Neural cell (in vitro differentiated cells): Measurements from ENCODE around the gene CAMK1D. TPM values are rescaled to one million over a fixed set of nuclear protein-coding genes. Genes with fewer than 3 reads are reported as not detected.

ENCODE experiments used
- H2AFZ ChIP-seq: fragments of 200-600, 300-800 bp; sonication (generic), shearing (Covaris generic); 2 replicates; pipeline ENCODE4 v1.6.0; 2014; ENCODE audit warnings: low read depth, mild to moderate bottlenecking, antibody characterized with exemption, low read length, moderate library complexity
- H3F3A ChIP-seq: fragments of 200-600 bp; shearing (Covaris generic); 2 replicates; pipeline ENCODE4 v1.6.1; 2016; ENCODE audit warnings: mild to moderate bottlenecking, moderate library complexity, mixed read lengths, antibody characterized with exemption, low read length; ENCODE audit not compliant: insufficient read depth, poor library complexity, severe bottlenecking
- H3K27ac ChIP-seq: fragments of 200-600, 300-800 bp; sonication (generic), shearing (Covaris generic); 2 replicates; pipeline ENCODE4 v1.5.1; 2014; ENCODE audit warnings: mild to moderate bottlenecking, low read length, moderate library complexity
- H3K27me3 ChIP-seq: fragments of 300-800, 200-600 bp; sonication (generic), shearing (Covaris generic); 2 replicates; pipeline ENCODE4 v1.6.0; 2014; ENCODE audit warnings: mild to moderate bottlenecking, low read depth, low read length, moderate library complexity; ENCODE audit not compliant: insufficient read depth
- H3K36me3 ChIP-seq: fragments of 300-800, 200-600 bp; sonication (generic), shearing (Covaris generic); 2 replicates; pipeline ENCODE4 v1.5.1; 2014; ENCODE audit warnings: mild to moderate bottlenecking, antibody characterized with exemption, low read length, moderate library complexity; ENCODE audit not compliant: insufficient read depth
- H3K4me2 ChIP-seq: fragments of 300-800, 200-600 bp; sonication (generic), shearing (Covaris generic); 2 replicates; pipeline ENCODE4 v1.6.0; 2014; ENCODE audit warnings: mild to moderate bottlenecking, low read length
- H3K4me3 ChIP-seq: fragments of 300-800, 200-600 bp; sonication (generic), shearing (Covaris generic); 2 replicates; pipeline ENCODE4 v1.5.1; 2014; ENCODE audit warnings: mild to moderate bottlenecking, low read length, moderate library complexity
- H3K79me2 ChIP-seq: fragments of 200-600 bp; shearing (Covaris generic); replicated peaks from 2 replicates; pipeline ENCODE4 v1.6.0; 2014; ENCODE audit warnings: mild to moderate bottlenecking, low read length, moderate library complexity; ENCODE audit not compliant: insufficient read depth
- H3K9ac ChIP-seq: fragments of 300-800, 200-600 bp; sonication (generic), shearing (Covaris generic); 2 replicates; pipeline ENCODE4 v1.6.1; 2016; ENCODE audit warnings: mild to moderate bottlenecking, low read length, mixed read lengths
- H3K9me2 ChIP-seq: fragments of 200-600 bp; shearing (Covaris generic); 2 replicates; pipeline ENCODE4 v1.6.1; 2016; ENCODE audit warnings: mild to moderate bottlenecking, low read length, mixed read lengths; ENCODE audit not compliant: insufficient read depth
- H3K9me3 ChIP-seq: fragments of 200-600, 300-800 bp; sonication (generic), shearing (Covaris generic); 2 replicates; pipeline ENCODE4 v1.6.1; 2016; ENCODE audit warnings: mild to moderate bottlenecking, mixed run types, low read length, moderate library complexity, mixed read lengths
- H4K20me1 ChIP-seq: fragments of 200-600 bp; shearing (Covaris generic); 2 replicates; pipeline ENCODE4 v1.6.1; 2016; ENCODE audit warnings: mild to moderate bottlenecking, mixed run types; ENCODE audit not compliant: insufficient read depth
- EP300 ChIP-seq: fragments of 450-650 bp; conservative IDR thresholded peaks from 2 replicates; pipeline ENCODE4 v1.6.1; 2014; ENCODE audit warnings: antibody characterized with exemption, mild to moderate bottlenecking, moderate library complexity; ENCODE audit not compliant: poor library complexity, severe bottlenecking
- EZH2 ChIP-seq: fragments of 200-600, 300-800 bp; shearing (Covaris generic), sonication (generic); IDR thresholded peaks from 2 replicates; pipeline ENCODE4 v1.6.1; 2014; ENCODE audit warnings: antibody characterized with exemption, low read length, borderline replicate concordance, mild to moderate bottlenecking; ENCODE audit not compliant: insufficient read depth, poor library complexity, severe bottlenecking
- MXI1 ChIP-seq: fragments of 450-650 bp; conservative IDR thresholded peaks from 2 replicates; pipeline ENCODE4 v1.6.1; 2014; ENCODE audit warnings: antibody characterized with exemption, mild to moderate bottlenecking; ENCODE audit not compliant: poor library complexity, severe bottlenecking
- POLR2AphosphoS5 ChIP-seq: IDR thresholded peaks from 2 replicates; pipeline ENCODE4 v1.6.1; 2012
- RAD21 ChIP-seq: fragments of 450-650 bp; conservative IDR thresholded peaks from 2 replicates; pipeline ENCODE4 v1.6.1; 2014; ENCODE audit warnings: antibody characterized with exemption, mild to moderate bottlenecking, moderate library complexity
- SMC3 ChIP-seq: fragments of 450-650 bp; conservative IDR thresholded peaks from 2 replicates; pipeline ENCODE4 v1.6.1; 2014; ENCODE audit warnings: antibody characterized with exemption, mild to moderate bottlenecking, moderate library complexity; ENCODE audit not compliant: poor library complexity
- TAF1 ChIP-seq: IDR thresholded peaks from 2 replicates; pipeline ENCODE4 v1.6.1; 2012; ENCODE audit warnings: low read depth
- polyA plus RNA-seq: library from polyadenylated mRNA; depleted of rRNA; stranded (reverse); fragments of >200 nt; gene quantifications from 2 replicates; pipeline ENCODE4 v1.2.3, GENCODE V29; 2014
- TF ChIP-seq, protein P1 (sequence below): IDR thresholded peaks from 2 replicates; pipeline ENCODE4 v1.6.1; 2012; ENCODE audit warnings: borderline replicate concordance
- TF ChIP-seq, protein P2 (sequence below): fragments of 450-650 bp; IDR thresholded peaks from 2 replicates; pipeline ENCODE4 v1.5.1; 2014; ENCODE audit warnings: antibody characterized with exemption, mild to moderate bottlenecking, moderate library complexity; ENCODE audit not compliant: poor library complexity, severe bottlenecking

The CAMK1D gene
- polyA plus RNA-seq, 1 donor from 2014 or later, result 13.8 TPM

DNA sequence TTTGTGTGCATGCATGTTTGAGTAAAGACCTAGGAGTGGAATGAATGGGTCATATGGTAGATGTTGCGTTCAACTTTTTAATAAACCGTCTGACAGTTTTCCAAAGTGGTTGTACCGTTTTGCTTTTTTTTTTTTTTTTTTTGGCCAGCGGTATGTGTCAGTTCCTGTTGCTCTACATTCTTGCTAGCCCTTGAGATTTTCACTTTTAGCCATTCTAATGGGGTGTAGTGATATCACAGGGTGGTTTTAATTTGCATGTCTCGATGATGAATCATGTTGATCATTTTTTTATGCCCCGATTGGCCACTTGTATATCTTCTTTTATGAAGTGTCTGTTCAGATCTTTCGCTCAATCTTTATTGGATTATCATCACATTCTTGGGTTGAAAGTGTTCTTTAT is 320.7 kb downstream of the CAMK1D start:
- H3K9me3 ChIP-seq, result no peaks in the 10 kb centered on the region
- no peak overlapping the region for H3K4me3 ChIP-seq
- TF ChIP-seq TAF1 (no peak), MXI1 (no peak), EZH2 (no peak), POLR2AphosphoS5 (no peak), EP300 (no peak), RAD21 (no peak), SMC3 (no peak)
- TF ChIP-seq, protein P1, sequence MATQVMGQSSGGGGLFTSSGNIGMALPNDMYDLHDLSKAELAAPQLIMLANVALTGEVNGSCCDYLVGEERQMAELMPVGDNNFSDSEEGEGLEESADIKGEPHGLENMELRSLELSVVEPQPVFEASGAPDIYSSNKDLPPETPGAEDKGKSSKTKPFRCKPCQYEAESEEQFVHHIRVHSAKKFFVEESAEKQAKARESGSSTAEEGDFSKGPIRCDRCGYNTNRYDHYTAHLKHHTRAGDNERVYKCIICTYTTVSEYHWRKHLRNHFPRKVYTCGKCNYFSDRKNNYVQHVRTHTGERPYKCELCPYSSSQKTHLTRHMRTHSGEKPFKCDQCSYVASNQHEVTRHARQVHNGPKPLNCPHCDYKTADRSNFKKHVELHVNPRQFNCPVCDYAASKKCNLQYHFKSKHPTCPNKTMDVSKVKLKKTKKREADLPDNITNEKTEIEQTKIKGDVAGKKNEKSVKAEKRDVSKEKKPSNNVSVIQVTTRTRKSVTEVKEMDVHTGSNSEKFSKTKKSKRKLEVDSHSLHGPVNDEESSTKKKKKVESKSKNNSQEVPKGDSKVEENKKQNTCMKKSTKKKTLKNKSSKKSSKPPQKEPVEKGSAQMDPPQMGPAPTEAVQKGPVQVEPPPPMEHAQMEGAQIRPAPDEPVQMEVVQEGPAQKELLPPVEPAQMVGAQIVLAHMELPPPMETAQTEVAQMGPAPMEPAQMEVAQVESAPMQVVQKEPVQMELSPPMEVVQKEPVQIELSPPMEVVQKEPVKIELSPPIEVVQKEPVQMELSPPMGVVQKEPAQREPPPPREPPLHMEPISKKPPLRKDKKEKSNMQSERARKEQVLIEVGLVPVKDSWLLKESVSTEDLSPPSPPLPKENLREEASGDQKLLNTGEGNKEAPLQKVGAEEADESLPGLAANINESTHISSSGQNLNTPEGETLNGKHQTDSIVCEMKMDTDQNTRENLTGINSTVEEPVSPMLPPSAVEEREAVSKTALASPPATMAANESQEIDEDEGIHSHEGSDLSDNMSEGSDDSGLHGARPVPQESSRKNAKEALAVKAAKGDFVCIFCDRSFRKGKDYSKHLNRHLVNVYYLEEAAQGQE, result no peak
- TF ChIP-seq, protein P2, sequence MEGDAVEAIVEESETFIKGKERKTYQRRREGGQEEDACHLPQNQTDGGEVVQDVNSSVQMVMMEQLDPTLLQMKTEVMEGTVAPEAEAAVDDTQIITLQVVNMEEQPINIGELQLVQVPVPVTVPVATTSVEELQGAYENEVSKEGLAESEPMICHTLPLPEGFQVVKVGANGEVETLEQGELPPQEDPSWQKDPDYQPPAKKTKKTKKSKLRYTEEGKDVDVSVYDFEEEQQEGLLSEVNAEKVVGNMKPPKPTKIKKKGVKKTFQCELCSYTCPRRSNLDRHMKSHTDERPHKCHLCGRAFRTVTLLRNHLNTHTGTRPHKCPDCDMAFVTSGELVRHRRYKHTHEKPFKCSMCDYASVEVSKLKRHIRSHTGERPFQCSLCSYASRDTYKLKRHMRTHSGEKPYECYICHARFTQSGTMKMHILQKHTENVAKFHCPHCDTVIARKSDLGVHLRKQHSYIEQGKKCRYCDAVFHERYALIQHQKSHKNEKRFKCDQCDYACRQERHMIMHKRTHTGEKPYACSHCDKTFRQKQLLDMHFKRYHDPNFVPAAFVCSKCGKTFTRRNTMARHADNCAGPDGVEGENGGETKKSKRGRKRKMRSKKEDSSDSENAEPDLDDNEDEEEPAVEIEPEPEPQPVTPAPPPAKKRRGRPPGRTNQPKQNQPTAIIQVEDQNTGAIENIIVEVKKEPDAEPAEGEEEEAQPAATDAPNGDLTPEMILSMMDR, result no peak
- no peaks in the 10 kb centered on the region for H3F3A ChIP-seq
- no peaks in the 10 kb centered on the region for H3K36me3 ChIP-seq
- no peaks in the 10 kb centered on the region for H3K79me2 ChIP-seq
- no peaks in the 10 kb centered on the region for H4K20me1 ChIP-seq
- no peak overlapping the region for H3K27ac ChIP-seq
- no peaks in the 10 kb centered on the region for H3K9me2 ChIP-seq
- H3K4me2 ChIP-seq, result no peak overlapping the region
- no peak overlapping the region for H2AFZ ChIP-seq
- no peaks in the 10 kb centered on the region for H3K27me3 ChIP-seq
- no peak overlapping the region for H3K9ac ChIP-seq

DNA sequence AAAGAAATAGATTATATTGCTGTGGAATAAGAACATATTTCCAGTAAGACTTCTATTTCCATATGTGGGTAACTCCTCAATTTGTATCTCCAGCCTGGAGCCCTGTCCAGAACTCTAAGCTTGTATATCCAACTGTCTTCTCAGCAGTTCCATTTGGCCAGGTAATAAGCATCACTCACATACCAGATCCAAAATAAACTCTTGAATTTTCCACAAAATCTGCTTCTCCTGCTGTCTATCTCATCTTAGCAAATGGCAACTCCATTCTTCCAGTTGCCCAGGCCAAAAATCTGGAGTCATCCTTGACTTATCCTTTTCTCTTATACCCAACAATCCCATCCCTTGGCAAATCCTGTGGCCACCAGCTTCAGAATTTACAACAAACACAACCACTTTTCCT is 325.8 kb downstream of the CAMK1D start:
- no peak overlapping the region for H2AFZ ChIP-seq
- H3F3A ChIP-seq, result no peaks in the 10 kb centered on the region
- H4K20me1 ChIP-seq, result no peaks in the 10 kb centered on the region
- no peaks in the 10 kb centered on the region for H3K9me2 ChIP-seq
- H3K27me3 ChIP-seq, result no peaks in the 10 kb centered on the region
- H3K4me2 ChIP-seq, result no peak overlapping the region
- H3K9ac ChIP-seq, result no peak overlapping the region
- H3K79me2 ChIP-seq, result no peaks in the 10 kb centered on the region
- TF ChIP-seq SMC3, result no peak
- TF ChIP-seq POLR2AphosphoS5, result no peak
- no peak for TF ChIP-seq EZH2
- no peak for TF ChIP-seq RAD21
- H3K4me3 ChIP-seq, result no peak overlapping the region
- no peak overlapping the region for H3K27ac ChIP-seq
- no peaks in the 10 kb centered on the region for H3K9me3 ChIP-seq
- H3K36me3 ChIP-seq, result no peaks in the 10 kb centered on the region

DNA sequence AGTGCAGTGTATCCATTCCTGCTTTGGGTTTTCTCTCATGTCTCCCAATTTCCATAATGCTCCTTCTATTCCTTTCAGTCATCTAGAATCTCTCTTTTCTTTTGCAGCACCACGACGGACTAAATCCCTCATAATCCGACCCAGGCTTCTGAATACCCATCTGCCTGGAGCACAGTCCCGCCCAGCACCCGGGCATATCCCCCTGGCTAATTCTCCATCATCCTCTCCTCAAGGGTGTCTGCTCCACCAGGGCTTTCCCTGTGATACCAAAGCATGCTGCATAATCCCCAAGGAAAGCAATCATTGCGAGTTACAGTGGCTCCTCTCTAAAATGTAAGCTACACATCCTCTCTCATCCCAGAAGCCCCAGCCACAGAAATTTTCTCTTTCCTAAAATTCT is 330.3 kb downstream of the CAMK1D start:
- no peak for TF ChIP-seq EP300
- TF ChIP-seq EZH2, result no peak
- no peak for TF ChIP-seq SMC3
- no peak for TF ChIP-seq TAF1
- TF ChIP-seq, protein P1, result no peak
- Histone ChIP-seq H3K4me2 (no peak overlapping the region), H3K4me3 (no peak overlapping the region), H3K9ac (no peak overlapping the region), H4K20me1 (no peaks in the 10 kb centered on the region), H3F3A (no peaks in the 10 kb centered on the region), H3K79me2 (no peaks in the 10 kb centered on the region), H3K36me3 (no peaks in the 10 kb centered on the region), H3K9me3 (no peaks in the 10 kb centered on the region), H3K27me3 (no peaks in the 10 kb centered on the region), H2AFZ (no peak overlapping the region), H3K27ac (no peak overlapping the region), H3K9me2 (no peaks in the 10 kb centered on the region)
